Mesendoderm (in vitro differentiated cells): Measurements from ENCODE around the gene ADAMTS19.
"Not testable (repeated sequence)": the region's sequence is repeated elsewhere in the genome, so short reads cannot be mapped to it uniquely, and the experiment has no call there.

Experiments
- DNase-seq: peaks from one replicate; pipeline ENCODE4 v3.0.0; 2013
- H2AK5ac ChIP-seq: 2 replicates; pipeline ENCODE4 v1.6.1; 2013; ENCODE audit warnings: low read length, inconsistent platforms
- H2BK120ac ChIP-seq: 2 replicates; pipeline ENCODE4 v1.6.1; 2013; ENCODE audit warnings: low read depth, mild to moderate bottlenecking, low read length, moderate library complexity, mixed read lengths
- H2BK15ac ChIP-seq: replicated peaks from 2 replicates; pipeline ENCODE4 v1.6.1; 2013; ENCODE audit warnings: low read depth, mild to moderate bottlenecking, moderate library complexity
- H2BK5ac ChIP-seq: 2 replicates; pipeline ENCODE4 v1.6.1; 2013; ENCODE audit warnings: low read length, inconsistent platforms
- H3K18ac ChIP-seq: 2 replicates; pipeline ENCODE4 v1.6.1; 2013; ENCODE audit warnings: mild to moderate bottlenecking, low read length, mixed read lengths
- H3K23ac ChIP-seq: one replicate; pipeline ENCODE4 v1.6.1; 2013; ENCODE audit warnings: low read length
- H3K27ac ChIP-seq: 2 replicates; pipeline ENCODE4 v1.5.1; 2013; ENCODE audit warnings: low read depth, mild to moderate bottlenecking, inconsistent platforms, low read length, moderate library complexity
- H3K27me3 ChIP-seq: 2 replicates; pipeline ENCODE4 v1.6.1; 2013; ENCODE audit warnings: low read length, control low read depth, mild to moderate bottlenecking, inconsistent platforms; ENCODE audit not compliant: insufficient read depth, poor library complexity
- H3K36me3 ChIP-seq: 2 replicates; pipeline ENCODE4 v1.6.1; 2013; ENCODE audit warnings: low read length, inconsistent platforms; ENCODE audit not compliant: control insufficient read depth, insufficient read depth
- H3K4ac ChIP-seq: one replicate; pipeline ENCODE4 v1.6.1; 2013; ENCODE audit warnings: low read depth, mild to moderate bottlenecking, low read length, moderate library complexity
- H3K4me1 ChIP-seq: 2 replicates; pipeline ENCODE4 v1.6.1; 2013; ENCODE audit warnings: low read depth, low read length, inconsistent platforms; ENCODE audit not compliant: control insufficient read depth
- H3K4me2 ChIP-seq: 2 replicates; pipeline ENCODE4 v1.6.1; 2013; ENCODE audit warnings: low read length
- H3K4me3 ChIP-seq: 2 replicates; pipeline ENCODE4 v1.5.1; 2013; ENCODE audit warnings: mild to moderate bottlenecking, low read length
- H3K56ac ChIP-seq: one replicate; pipeline ENCODE4 v1.6.1; 2013; ENCODE audit warnings: low read length
- H3K79me1 ChIP-seq: 2 replicates; pipeline ENCODE4 v1.6.1; 2013; ENCODE audit warnings: low read length, inconsistent platforms
- H3K79me2 ChIP-seq: 2 replicates; pipeline ENCODE4 v1.6.1; 2013; ENCODE audit warnings: mild to moderate bottlenecking, low read length; ENCODE audit not compliant: control insufficient read depth, insufficient read depth
- H3K9ac ChIP-seq: 2 replicates; pipeline ENCODE4 v1.6.1; 2013; ENCODE audit warnings: low read length, inconsistent platforms
- H4K5ac ChIP-seq: one replicate; pipeline ENCODE4 v1.6.1; 2013; ENCODE audit warnings: low read length
- H4K8ac ChIP-seq: one replicate; pipeline ENCODE4 v1.6.1; 2013; ENCODE audit warnings: low read depth, mild to moderate bottlenecking, control low read depth, low read length, moderate library complexity
- WGBS: extraction: QIAGEN DNeasy Blood & Tissue Kit; methylation state at CpG from one replicate; pipeline ENCODE4 v1.1.7; 2013; ENCODE audit warnings: low lambda C conversion rate, missing lambda C conversion rate; ENCODE audit not compliant: insufficient coverage; ENCODE audit errors: extremely low coverage; 5-methylcytosine and 5-hydroxymethylcytosine counted together

Gene ADAMTS19

GRCh38 chr5:129629575-129629974 lies 169.5 kb downstream of the ADAMTS19 start:
- H2BK5ac ChIP-seq = no peak overlapping the region
- H3K4me3 ChIP-seq = no peak overlapping the region
- H2BK120ac ChIP-seq = no peak overlapping the region
- no peak overlapping the region for H3K27ac ChIP-seq
- no peaks in the 10 kb centered on the region for H3K79me2 ChIP-seq
- H3K4ac ChIP-seq = no peak overlapping the region
- no peak overlapping the region for H4K5ac ChIP-seq
- DNase-seq = no peak
- H3K9ac ChIP-seq = no peak overlapping the region
- no peaks in the 10 kb centered on the region for H3K4me1 ChIP-seq
- H3K27me3 ChIP-seq = no peaks in the 10 kb centered on the region
- no peaks in the 10 kb centered on the region for H3K36me3 ChIP-seq
- no CpG with 5 or more reads among the region's 1 CpG for WGBS
- H3K18ac ChIP-seq = no peak overlapping the region
- H2BK15ac ChIP-seq = no peak overlapping the region
- no peak overlapping the region for H2AK5ac ChIP-seq
- no peak overlapping the region for H4K8ac ChIP-seq
- H3K4me2 ChIP-seq = no peak overlapping the region
- no peaks in the 10 kb centered on the region for H3K79me1 ChIP-seq
- no peak overlapping the region for H3K56ac ChIP-seq
- H3K23ac ChIP-seq = no peak overlapping the region

GRCh38 chr5:129630101-129630500 lies 170.0 kb downstream of the ADAMTS19 start:
- no peak overlapping the region for H3K27ac ChIP-seq
- no peak overlapping the region for H3K56ac ChIP-seq
- H3K23ac ChIP-seq = no peak overlapping the region
- no peak overlapping the region for H2BK5ac ChIP-seq
- no peak overlapping the region for H3K4me3 ChIP-seq
- H4K8ac ChIP-seq = no peak overlapping the region
- no peaks in the 10 kb centered on the region for H3K79me1 ChIP-seq
- no peak overlapping the region for H2AK5ac ChIP-seq
- no peak overlapping the region for H2BK15ac ChIP-seq
- H3K36me3 ChIP-seq = no peaks in the 10 kb centered on the region
- no peaks in the 10 kb centered on the region for H3K79me2 ChIP-seq
- H3K27me3 ChIP-seq = no peaks in the 10 kb centered on the region
- no peak overlapping the region for H4K5ac ChIP-seq
- H3K4ac ChIP-seq = no peak overlapping the region
- H3K9ac ChIP-seq = no peak overlapping the region
- no CpG with 5 or more reads among the region's 2 CpGs for WGBS
- H3K4me1 ChIP-seq = no peaks in the 10 kb centered on the region
- H3K18ac ChIP-seq = no peak overlapping the region
- H3K4me2 ChIP-seq = no peak overlapping the region
- no peak overlapping the region for H2BK120ac ChIP-seq
- DNase-seq = no peak

- Histone ChIP-seq H3K23ac (no peak overlapping the region), H3K79me2 (no peaks in the 10 kb centered on the region), H3K4me3 (no peak overlapping the region), H2AK5ac (no peak overlapping the region), H3K27me3 (no peaks in the 10 kb centered on the region), H3K79me1 (no peaks in the 10 kb centered on the region), H3K9ac (no peak overlapping the region), H3K4ac (no peak overlapping the region), H3K56ac (no peak overlapping the region), H2BK15ac (no peak overlapping the region), H4K8ac (no peak overlapping the region), H3K4me1 (no peaks in the 10 kb centered on the region), H3K27ac (no peak overlapping the region), H2BK5ac (no peak overlapping the region), H3K18ac (no peak overlapping the region), H3K4me2 (no peak overlapping the region), H3K36me3 (no peaks in the 10 kb centered on the region), H2BK120ac (no peak overlapping the region), H4K5ac (no peak overlapping the region)
- no peak for DNase-seq
These were observed 171.9 kb downstream of the ADAMTS19 start for GRCh38 chr5:129631961-129632360.

GRCh38 chr5:129637501-129637900 lies 177.4 kb downstream of the ADAMTS19 start:
- H2AK5ac ChIP-seq, H4K8ac ChIP-seq, H3K79me1 ChIP-seq, H3K4me2 ChIP-seq, H4K5ac ChIP-seq, H3K79me2 ChIP-seq, H3K18ac ChIP-seq, H2BK120ac ChIP-seq, H3K4me3 ChIP-seq, H3K9ac ChIP-seq, H3K4ac ChIP-seq, H2BK5ac ChIP-seq, H3K4me1 ChIP-seq, H3K23ac ChIP-seq, H3K36me3 ChIP-seq, H3K27ac ChIP-seq, H3K56ac ChIP-seq, H3K27me3 ChIP-seq, DNase-seq, H2BK15ac ChIP-seq: not testable (repeated sequence)
- no CpG with 5 or more reads among the region's 11 CpGs for WGBS

GRCh38 chr5:129639331-129639730 lies 179.2 kb downstream of the ADAMTS19 start:
- no peak for DNase-seq
- H3K27me3 ChIP-seq = no peaks in the 10 kb centered on the region
- no peak overlapping the region for H2BK5ac ChIP-seq
- no peaks in the 10 kb centered on the region for H3K79me1 ChIP-seq
- H3K9ac ChIP-seq = no peak overlapping the region
- no peak overlapping the region for H3K4ac ChIP-seq
- no peaks in the 10 kb centered on the region for H3K4me1 ChIP-seq
- no peak overlapping the region for H4K5ac ChIP-seq
- H3K18ac ChIP-seq = no peak overlapping the region
- H3K27ac ChIP-seq = no peak overlapping the region
- H3K4me3 ChIP-seq = no peak overlapping the region
- no CpG with 5 or more reads among the region's 4 CpGs for WGBS
- H4K8ac ChIP-seq = no peak overlapping the region
- H3K56ac ChIP-seq = no peak overlapping the region
- H3K23ac ChIP-seq = no peak overlapping the region
- H3K36me3 ChIP-seq = no peaks in the 10 kb centered on the region
- H3K4me2 ChIP-seq = no peak overlapping the region
- no peak overlapping the region for H2BK120ac ChIP-seq
- no peak overlapping the region for H2AK5ac ChIP-seq
- H3K79me2 ChIP-seq = no peaks in the 10 kb centered on the region
- H2BK15ac ChIP-seq = no peak overlapping the region

- no peaks in the 10 kb centered on the region for H3K79me1 ChIP-seq
- H3K79me2 ChIP-seq = no peaks in the 10 kb centered on the region
- H4K8ac ChIP-seq = no peak overlapping the region
- H3K4me1 ChIP-seq = no peaks in the 10 kb centered on the region
- H3K9ac ChIP-seq = no peak overlapping the region
- H2BK15ac ChIP-seq = no peak overlapping the region
- H3K4me2 ChIP-seq = no peak overlapping the region
- H3K18ac ChIP-seq = no peak overlapping the region
- WGBS = no CpG with 5 or more reads among the region's 2 CpGs
- no peak overlapping the region for H4K5ac ChIP-seq
- no peak overlapping the region for H3K23ac ChIP-seq
- no peak overlapping the region for H3K56ac ChIP-seq
- no peak overlapping the region for H3K27ac ChIP-seq
- no peak overlapping the region for H3K4ac ChIP-seq
- H2BK120ac ChIP-seq = no peak overlapping the region
- H3K4me3 ChIP-seq = no peak overlapping the region
- no peak for DNase-seq
- no peaks in the 10 kb centered on the region for H3K36me3 ChIP-seq
- no peak overlapping the region for H2BK5ac ChIP-seq
- no peaks in the 10 kb centered on the region for H3K27me3 ChIP-seq
- no peak overlapping the region for H2AK5ac ChIP-seq
These were observed 192.4 kb downstream of the ADAMTS19 start for GRCh38 chr5:129652349-129653056.
